HepG2 (cell line): ENCODE data around the gene RPGRIP1. TPM values are rescaled to one million over a fixed set of nuclear protein-coding genes. Genes with fewer than 3 reads are reported as not detected.

Experiments
- CEBPB ChIP-seq: IDR thresholded peaks from 2 replicates; pipeline ENCODE4 v1.6.1; 2011; ENCODE audit warnings: low read depth, low read length, improper control_type of control experiment, borderline replicate concordance
- ELF4 ChIP-seq: sonication (generic); formaldehyde crosslinking; IDR thresholded peaks from 2 replicates; pipeline ENCODE4 v1.5.0; 2020; ENCODE audit warnings: missing genetic modification reagents, mild to moderate bottlenecking, moderate library complexity, borderline replicate concordance
- ETV6 ChIP-seq: sonication (generic); formaldehyde crosslinking; conservative IDR thresholded peaks from 2 replicates; pipeline ENCODE4 v1.4.0; 2020; ENCODE audit warnings: missing genetic modification reagents
- FOXP4 ChIP-seq: sonication (generic); formaldehyde crosslinking; IDR thresholded peaks from 2 replicates; pipeline ENCODE4 v1.4.0; 2020; ENCODE audit warnings: missing genetic modification reagents
- GLMP ChIP-seq: sonication (generic); formaldehyde crosslinking; IDR thresholded peaks from 2 replicates; pipeline ENCODE4 v1.9.0; 2021; ENCODE audit warnings: missing genetic modification reagents, mild to moderate bottlenecking, borderline replicate concordance
- KDM5B ChIP-seq: sonication (generic); formaldehyde crosslinking; IDR thresholded peaks from 2 replicates; pipeline ENCODE4 v1.4.0; 2020; ENCODE audit warnings: missing genetic modification reagents, mild to moderate bottlenecking, borderline replicate concordance
- MED13 ChIP-seq: sonication (generic); formaldehyde crosslinking; IDR thresholded peaks from 2 replicates; pipeline ENCODE4 v1.5.0; 2020; ENCODE audit warnings: missing genetic modification reagents
- POLR2AphosphoS5 ChIP-seq: IDR thresholded peaks from 2 replicates; pipeline ENCODE4 v1.6.1; 2012; ENCODE audit warnings: low read depth, low read length
- POLR2G ChIP-seq: fragments of 200-400 bp; formaldehyde crosslinking; IDR thresholded peaks from 2 replicates; pipeline ENCODE4 v1.6.1; 2018; ENCODE audit warnings: mild to moderate bottlenecking, low read depth, low read length, moderate library complexity
- RARG ChIP-seq: sonication (generic); formaldehyde crosslinking; IDR thresholded peaks from 2 replicates; pipeline ENCODE4 v1.4.0; 2020; ENCODE audit warnings: low read depth, mild to moderate bottlenecking, missing genetic modification reagents
- RFX1 ChIP-seq: fragments of 450-650 bp; IDR thresholded peaks from 2 replicates; pipeline ENCODE4 v1.6.1; 2017
- SIX4 ChIP-seq: sonication (generic); formaldehyde crosslinking; IDR thresholded peaks from 2 replicates; pipeline ENCODE4 v1.4.0; 2020; ENCODE audit warnings: missing genetic modification reagents
- SSRP1 ChIP-seq: IDR thresholded peaks from 2 replicates; pipeline ENCODE4 v1.6.1; 2016; ENCODE audit warnings: control low read depth
- SYNCRIP ChIP-seq: fragments of 200-400 bp; formaldehyde crosslinking; IDR thresholded peaks from 2 replicates; pipeline ENCODE4 v1.6.1; 2018; ENCODE audit warnings: mild to moderate bottlenecking, low read depth, low read length; ENCODE audit not compliant: insufficient read depth
- ZBTB33 ChIP-seq: sonication (generic); formaldehyde crosslinking; IDR thresholded peaks from 2 replicates; pipeline ENCODE4 v1.4.0; 2020; ENCODE audit warnings: missing genetic modification reagents
- ZFP82 ChIP-seq: sonication (generic); formaldehyde crosslinking; IDR thresholded peaks from 2 replicates; pipeline ENCODE4 v1.5.1; 2020; ENCODE audit warnings: mild to moderate bottlenecking, missing genetic modification reagents, borderline replicate concordance
- ZNF296 ChIP-seq: sonication (generic); formaldehyde crosslinking; conservative IDR thresholded peaks from 2 replicates; pipeline ENCODE4 v1.5.0; 2020; ENCODE audit warnings: mild to moderate bottlenecking, missing genetic modification reagents
- ZNF468 ChIP-seq: sonication (generic); formaldehyde crosslinking; IDR thresholded peaks from 2 replicates; pipeline ENCODE4 v1.8.0; 2022; ENCODE audit warnings: mild to moderate bottlenecking, moderate library complexity, missing genetic modification reagents
- ZNF687 ChIP-seq: sonication (generic); formaldehyde crosslinking; IDR thresholded peaks from 2 replicates; pipeline ENCODE4 v1.5.1; 2020; ENCODE audit warnings: mild to moderate bottlenecking, missing genetic modification reagents, moderate library complexity
- ZNF746 ChIP-seq: sonication (generic); formaldehyde crosslinking; IDR thresholded peaks from 2 replicates; pipeline ENCODE4 v1.8.0; 2022; ENCODE audit warnings: mild to moderate bottlenecking, missing genetic modification reagents
- polyA plus RNA-seq, 8 experiments: library from polyadenylated mRNA; depleted of rRNA in 3 of 8; stranded (reverse) in 7 of 8; unstranded in 1 of 8; fragments of >200 nt; fragmentation: Illumina TruSeq in 4 of 8; extraction: Trizol in 4 of 8; gene quantifications; 2 replicates each; pipeline versions ENCODE4 v1.2.1 to v1.2.3, GENCODE V29; 2011 to 2016; ENCODE audit warnings: low read depth in 4 of 8, missing spikeins in 1 of 8, mixed read lengths in 1 of 8; ENCODE audit not compliant: insufficient read depth in 1 of 8
- total RNA-seq, 5 experiments: library from RNA; depleted of rRNA; stranded (reverse); fragments of >200 nt; fragmentation: Illumina TruSeq; extraction: Trizol; gene quantifications; 2 replicates each; pipeline ENCODE4 v1.2.3, GENCODE V29; 2016; ENCODE audit warnings: low read depth in 1 of 5

Gene RPGRIP1
- total and polyA plus RNA-seq, 2 of the 13 experiments (the other 11 are each of a cell fraction or from before 2014, with no cell fraction given): 0.13 to 1.1 TPM

GRCh38 chr14:21257394-21257909, 22.4 kb upstream of the RPGRIP1 start (continued):
- no peak for TF ChIP-seq SIX4
- TF ChIP-seq SSRP1: peak; percentile 85; the same call in 1 of the 2 replicates
- TF ChIP-seq SYNCRIP: no peak
- no peak for TF ChIP-seq MED13 (CRISPR knock-in tag)
- no peak for TF ChIP-seq ZNF468 (CRISPR knock-in tag)
- TF ChIP-seq KDM5B (CRISPR knock-in tag): no peak
- peak; percentile 49; the same call in 1 of the 2 replicates for TF ChIP-seq CEBPB
- peak; percentile 40; the same call in 1 of the 2 replicates for TF ChIP-seq POLR2AphosphoS5
- TF ChIP-seq ZBTB33 (CRISPR knock-in tag): peak; percentile 50; the same call in 1 of the 2 replicates
- no peak for TF ChIP-seq ZNF687
- no peak for TF ChIP-seq RFX1
- no peak for TF ChIP-seq ZFP82 (CRISPR knock-in tag)
- TF ChIP-seq GLMP (CRISPR knock-in tag): no peak
- TF ChIP-seq RARG (CRISPR knock-in tag): 0 out of 2 replicates have a peak, but pooled peaks have one; percentile 12
- peak; percentile 45; the same call in 1 of the 2 replicates for TF ChIP-seq POLR2G
- TF ChIP-seq ZNF296 (CRISPR knock-in tag): no peak
- TF ChIP-seq ELF4 (CRISPR knock-in tag): no peak
- TF ChIP-seq FOXP4 (CRISPR knock-in tag): no peak
- no peak for TF ChIP-seq ETV6 (CRISPR knock-in tag)
- TF ChIP-seq ZNF746 (CRISPR knock-in tag): no peak
